ENCODE measurements around the gene TRIM38. TPM values are rescaled to one million over a fixed set of nuclear protein-coding genes. Genes with fewer than 3 reads are reported as not detected.

The TRIM38 gene
- total and polyA plus RNA-seq, 2 of the 13 experiments (the other 11 are each of a cell fraction or from before 2014, with no cell fraction given) = 2.5 to 3.1 TPM

DNA sequence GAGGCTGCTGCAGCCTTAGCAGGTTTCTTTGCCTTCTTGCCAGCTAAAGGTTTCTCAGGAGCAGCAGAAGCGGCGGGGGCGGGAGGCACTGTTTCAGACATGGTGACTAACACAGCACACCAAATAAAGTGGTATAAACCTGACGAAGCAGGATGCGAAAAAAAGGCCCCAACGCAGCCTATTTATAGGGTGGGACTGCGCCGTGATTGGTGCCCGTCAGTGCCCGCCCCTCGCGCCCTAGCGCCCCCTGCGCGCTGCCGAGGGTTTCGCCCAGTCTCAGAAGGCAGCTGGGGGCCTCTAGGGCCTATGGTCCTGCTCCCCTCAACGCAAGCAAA, 55.0 kb downstream of the TRIM38 start (continued):
- no peak for TF ChIP-seq SNAPC4 (CRISPR knock-in tag; IDR thresholded peaks at IDR 0.05)
- TF ChIP-seq PCBP1 (IDR thresholded peaks at IDR 0.05; ENCODE audit: borderline replicate concordance, low read depth, low read length) = no peak
- TF ChIP-seq FOXM1 (CRISPR knock-in tag; IDR thresholded peaks at IDR 0.05) = no peak
- TF ChIP-seq HIC2 (CRISPR knock-in tag; IDR thresholded peaks at IDR 0.05; ENCODE audit: low read depth) = no peak
- no peak for TF ChIP-seq ZNF558 (CRISPR knock-in tag; IDR thresholded peaks at IDR 0.05; ENCODE audit: borderline replicate concordance)

GRCh38 chr6:26019261-26019830, 56.7 kb downstream of the TRIM38 start:
- DNase-seq (ENCODE audit: low spot score) (no peak), ATAC-seq (no peak), FAIRE-seq (no peak)
- H3K9ac ChIP-seq (ENCODE audit: insufficient read depth, low read depth, low read length) = no peak overlapping the region
- H3K36me3 ChIP-seq (replicated peaks in 1 of 2; ENCODE audit: control insufficient read depth in 1 of 2, insufficient read depth in 2 of 2, low read length in 2 of 2) = no peaks in the 10 kb centered on the region
- no peaks in the 10 kb centered on the region for H4K20me1 ChIP-seq (ENCODE audit: insufficient read depth, low read length)
- no peak overlapping the region for H3K4me3 ChIP-seq (replicated peaks in 1 of 3; ENCODE audit: insufficient read depth in 1 of 3, low read depth in 2 of 3, low read length in 3 of 3)
- POLR2A ChIA-PET = interaction anchor here (4.6 kb wide), 1 partner anchor 27 kb away, joined by 44 read pairs; no protein-coding TSS in a partner anchor
- no peaks in the 10 kb centered on the region for H3K9me3 ChIP-seq (ENCODE audit: low read length)
- TF ChIP-seq ZIK1 (CRISPR knock-in tag; IDR thresholded peaks at IDR 0.05; ENCODE audit: borderline replicate concordance, low read depth) (no peak), ZNF510 (CRISPR knock-in tag; IDR thresholded peaks at IDR 0.05; ENCODE audit: low read depth) (no peak), AGO1 (IDR thresholded peaks at IDR 0.05; ENCODE audit: low read depth, low read length, poor library complexity, severe bottlenecking) (no peak)
- 90% methylated on average over 9 of the region's 9 CpGs for WGBS (ENCODE audit: low lambda C conversion rate)
- H2AFZ ChIP-seq (ENCODE audit: low read length) = no peak overlapping the region
- H3K4me2 ChIP-seq (ENCODE audit: low read depth, low read length) = no peak overlapping the region
- intact Hi-C loops (cut with micrococcal nuclease; ENCODE audit: unreplicated experiment) = no loop called here
- no TSS peak for BruUV-seq (replicated peaks)
- H3K27me3 ChIP-seq (ENCODE audit: control insufficient read depth in 1 of 2, insufficient read depth in 2 of 2, low read length in 2 of 2) = no peaks in the 10 kb centered on the region; a peak in 1 of 5 replicates
- peaks cover 34% of the 10 kb centered on the region for H3K4me1 ChIP-seq (ENCODE audit: insufficient read depth, low read length)
- no peaks in the 10 kb centered on the region for H3K79me2 ChIP-seq (ENCODE audit: insufficient read depth, low read length)
- in situ Hi-C loops (cut with HindIII; ENCODE audit: extremely low pct_ligation_motif_present, low pct_unique_long_range_greater_than_20kb) = no loop called here
- no peak overlapping the region for H3K27ac ChIP-seq (ENCODE audit: extremely low read length, insufficient read depth, low read length)
- CTCF ChIA-PET (ENCODE audit: low intra/inter-chr PET ratio, low total read pairs) = no interaction called here
